ENCODE results near the gene PPM1A.
A peak's percentile ranks its signal among the peaks of the same experiment; 100 is the strongest.

PPM1A gene

DNA sequence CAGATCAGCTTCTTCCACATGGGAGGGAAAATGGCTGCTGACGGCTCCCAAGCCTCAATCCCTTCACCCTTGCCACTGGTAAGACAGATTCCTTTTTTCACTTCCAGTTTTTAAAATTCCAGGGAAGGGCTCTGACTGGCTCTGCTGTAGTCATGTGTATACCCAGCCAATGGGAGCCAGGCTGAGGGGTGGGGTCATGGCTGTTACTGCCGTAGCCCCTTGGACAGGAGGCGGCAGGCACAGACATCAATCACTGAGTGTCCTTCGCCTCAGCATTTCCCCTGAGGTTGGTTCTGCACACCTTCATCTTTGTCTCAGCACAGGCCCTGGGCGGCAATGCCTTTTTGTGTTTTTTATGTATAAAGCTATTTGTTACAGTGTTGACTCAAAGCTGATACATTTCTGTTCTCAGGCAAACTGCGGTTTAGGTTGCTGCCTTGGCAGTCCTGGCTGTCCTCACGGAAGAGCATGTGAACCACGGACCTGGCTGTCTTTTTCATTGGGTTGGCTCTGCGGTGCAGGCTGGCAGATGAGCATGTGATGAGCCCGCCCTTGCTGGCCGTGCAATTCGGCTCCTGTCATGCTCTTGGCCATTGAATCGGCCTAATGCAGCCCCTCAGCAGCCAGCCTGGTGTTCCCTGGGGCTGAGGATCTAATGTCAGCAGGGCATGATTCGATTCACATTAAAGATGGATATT is 74.3 kb downstream of the PPM1A start:
- no peak for DNase-seq (ENCODE audit: low spot score)

DNA sequence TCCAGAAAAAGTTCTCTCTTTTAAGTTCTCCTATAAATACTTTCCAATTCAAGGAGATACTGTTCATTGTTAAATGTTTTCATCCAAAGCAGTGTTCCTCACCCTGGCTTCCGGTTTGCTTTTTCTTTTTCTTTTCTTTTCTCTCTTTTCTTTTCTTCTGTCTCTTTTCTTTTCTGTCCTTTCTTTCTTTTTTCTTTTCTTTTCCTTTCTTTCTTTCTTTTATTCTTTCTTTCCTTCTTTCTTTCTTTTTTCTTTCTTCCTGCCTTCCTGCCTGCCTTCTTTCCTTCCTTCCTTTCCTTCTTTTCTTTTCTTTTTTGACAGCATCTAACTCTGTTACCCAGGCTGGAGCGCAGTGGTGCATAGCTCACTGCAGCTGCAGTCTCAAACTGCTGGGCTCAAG is 75.8 kb downstream of the PPM1A start:
- no peak for DNase-seq (ENCODE audit: low spot score)

DNA sequence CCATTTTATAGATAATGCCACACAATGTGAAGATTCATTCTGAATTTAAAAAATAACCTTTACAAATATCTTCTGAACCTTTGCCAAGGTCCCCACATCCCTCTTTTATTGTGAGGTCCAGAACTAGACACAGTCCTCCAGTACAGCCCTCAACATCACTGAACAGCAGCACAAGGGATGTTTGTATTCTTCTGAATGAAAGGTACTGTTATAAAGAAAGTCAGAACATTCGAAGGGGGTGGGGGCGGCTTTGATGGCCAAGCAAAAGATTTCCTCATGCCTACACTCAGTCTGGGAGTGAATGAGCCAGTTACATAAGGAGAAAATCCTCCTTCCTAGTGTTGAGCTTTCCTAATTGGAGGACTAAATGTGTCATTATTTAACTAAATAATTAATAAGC is 77.3 kb downstream of the PPM1A start:
- DNase-seq (ENCODE audit: low spot score), result no peak

DNA sequence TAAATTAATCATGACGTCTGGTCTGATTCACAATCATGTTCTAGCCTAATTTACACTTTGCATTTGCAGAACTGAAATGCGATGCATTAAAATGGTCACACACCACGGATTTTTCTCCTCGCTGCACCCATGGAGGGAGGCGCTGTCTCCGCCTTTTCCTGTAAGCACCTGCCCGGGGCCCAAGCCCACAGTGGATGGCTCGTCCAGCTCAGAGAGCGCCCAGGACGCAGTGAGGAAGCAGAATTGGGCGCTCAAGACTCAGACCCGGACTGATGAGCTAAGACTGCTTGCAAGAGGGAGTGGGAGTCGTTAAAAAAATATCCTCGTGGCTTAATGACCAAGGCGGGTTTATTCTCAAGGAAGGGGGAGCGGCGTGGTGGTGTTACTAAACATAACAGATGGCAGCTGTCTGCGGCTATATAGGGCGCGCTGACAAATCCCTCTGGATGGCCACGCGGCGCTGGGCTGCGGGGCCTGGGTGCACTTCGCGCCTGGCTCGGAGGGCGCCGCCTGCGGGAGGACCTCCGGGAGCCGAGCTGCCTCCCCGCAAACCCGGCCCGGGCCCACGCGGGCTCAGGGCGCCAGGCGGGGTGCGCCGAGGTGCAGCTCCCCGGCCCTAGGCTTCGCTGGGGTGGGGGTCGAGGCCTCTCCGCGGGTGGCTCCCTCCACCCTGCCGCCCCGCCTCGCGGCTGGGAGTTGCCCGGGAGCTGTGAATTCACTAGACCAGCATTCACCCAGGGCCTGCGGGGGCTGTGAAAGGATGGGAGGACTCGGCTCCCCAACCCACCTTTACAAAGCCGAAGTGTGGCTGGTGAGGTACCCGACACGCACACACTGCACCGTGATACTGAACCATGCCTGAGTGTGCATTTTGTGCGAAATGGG is 78.7 kb downstream of the PPM1A start:
- DNase-seq (ENCODE audit: low spot score), result no peak

DNA sequence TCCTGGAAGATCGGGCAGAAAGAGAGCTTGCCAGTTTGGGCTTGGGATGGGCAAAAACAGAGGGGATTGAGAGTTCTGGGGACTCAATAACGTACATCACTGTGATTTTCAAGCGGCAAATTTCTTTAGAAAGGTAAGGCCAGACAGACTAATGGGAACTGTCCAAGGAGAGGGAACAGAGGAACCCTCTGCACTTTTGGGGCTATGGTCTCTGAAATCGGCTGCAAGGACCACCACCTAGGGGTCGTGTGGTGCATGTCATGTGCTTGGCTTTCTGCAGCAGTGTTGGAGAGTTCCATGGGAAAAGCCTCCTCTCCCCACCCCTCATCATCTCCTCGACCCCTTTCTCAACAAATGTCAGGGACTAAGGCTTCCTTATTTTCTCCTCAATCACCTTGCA is 79.6 kb downstream of the PPM1A start:
- no peak for DNase-seq (ENCODE audit: low spot score)

DNA sequence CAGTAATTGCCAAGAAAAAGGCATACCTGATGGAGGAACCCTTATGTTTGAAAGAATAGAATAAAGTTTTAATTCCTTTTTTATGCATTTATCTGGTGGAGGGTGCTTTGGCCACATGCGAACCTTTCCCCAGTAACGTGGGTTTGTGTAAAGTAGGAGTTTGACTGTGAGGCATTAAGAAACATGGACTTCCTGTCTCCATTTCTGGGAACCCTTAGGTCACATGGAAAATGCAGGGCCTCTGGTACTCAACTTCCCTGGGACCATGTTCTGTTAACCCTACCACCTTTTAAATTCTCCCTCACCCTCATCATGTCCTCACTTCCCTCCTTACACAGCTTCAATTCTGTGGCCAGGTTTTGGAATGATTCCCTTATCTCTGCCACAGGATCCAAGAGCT is 80.3 kb downstream of the PPM1A start:
- DNase-seq (ENCODE audit: low spot score), result no peak

DNA sequence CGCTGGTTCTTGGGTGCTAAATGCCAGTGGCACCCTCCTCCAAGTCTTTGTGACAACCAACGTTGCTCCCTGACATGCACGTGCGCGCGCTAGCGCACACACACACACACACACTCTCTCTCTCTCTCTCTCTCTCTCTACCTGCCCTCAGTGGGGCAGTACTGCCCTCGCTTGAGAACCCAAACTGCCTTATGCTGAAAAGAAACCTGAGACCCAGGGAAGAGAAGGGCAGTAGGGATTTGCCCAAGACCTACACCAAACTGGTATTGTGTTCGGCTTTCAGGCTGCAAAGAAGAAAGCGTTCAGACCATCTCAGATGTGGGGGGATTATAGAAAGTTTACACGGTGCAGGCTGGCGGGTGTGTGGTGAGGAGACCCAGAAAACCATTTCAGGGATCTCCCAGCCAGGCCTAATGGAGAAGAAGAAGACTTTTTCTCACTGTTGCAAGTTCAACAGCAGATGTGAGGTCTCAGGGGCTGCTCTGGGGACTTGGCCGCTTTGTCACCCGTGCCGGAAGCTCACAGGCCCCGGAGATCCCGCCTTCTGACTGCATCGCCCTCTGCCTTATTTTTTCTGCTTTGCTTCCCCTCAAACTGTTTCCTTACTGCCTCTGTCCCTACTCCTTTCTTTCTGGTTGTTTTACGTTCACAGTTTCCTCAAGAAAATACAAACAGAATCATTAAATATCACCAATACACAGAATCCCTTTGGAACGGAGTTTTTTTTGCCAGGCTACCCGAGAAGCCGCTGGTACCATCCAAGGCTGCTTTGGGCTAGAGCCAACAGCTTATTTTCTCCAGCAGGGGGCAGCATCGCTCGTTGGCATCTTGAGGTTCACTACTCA is 82.4 kb downstream of the PPM1A start:
- peak; percentile 81 for DNase-seq (ENCODE audit: low spot score)

DNA sequence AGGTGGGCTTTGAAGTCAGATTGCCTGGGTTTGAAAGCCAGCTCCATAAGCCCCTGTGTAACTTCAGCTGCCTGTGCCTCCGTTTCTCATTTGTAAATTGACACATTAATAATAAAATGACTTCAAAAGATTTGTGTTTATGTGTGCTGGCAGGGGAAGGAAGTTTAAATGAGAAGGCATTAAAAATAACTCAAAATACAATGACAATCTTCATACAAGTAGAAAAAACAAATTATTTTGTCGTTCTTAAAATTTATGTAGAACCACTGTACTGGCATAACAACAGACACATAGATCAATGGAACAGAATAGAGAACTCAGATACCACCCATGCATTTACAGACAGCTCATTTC is 83.0 kb downstream of the PPM1A start:
- no peak for DNase-seq (ENCODE audit: low spot score)

DNA sequence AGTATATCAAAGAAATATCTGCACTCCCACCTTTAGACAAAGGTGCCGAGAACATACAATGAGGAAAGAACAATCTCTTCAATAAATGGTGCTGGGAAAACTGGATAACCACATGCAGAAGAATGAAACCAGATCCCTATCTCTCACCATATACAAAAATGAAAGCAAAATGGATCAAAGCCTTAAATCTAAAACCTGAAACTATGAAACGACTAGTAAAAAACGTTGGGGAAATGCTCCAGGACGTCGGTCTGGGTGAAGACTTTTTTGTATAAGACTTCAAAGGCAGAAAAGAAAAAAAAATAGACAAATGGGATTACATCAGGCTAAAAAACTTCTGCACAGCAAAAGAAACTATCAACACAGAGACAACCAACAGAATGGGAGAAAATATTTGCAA is 83.8 kb downstream of the PPM1A start:
- no peak for DNase-seq (ENCODE audit: low spot score)

DNA sequence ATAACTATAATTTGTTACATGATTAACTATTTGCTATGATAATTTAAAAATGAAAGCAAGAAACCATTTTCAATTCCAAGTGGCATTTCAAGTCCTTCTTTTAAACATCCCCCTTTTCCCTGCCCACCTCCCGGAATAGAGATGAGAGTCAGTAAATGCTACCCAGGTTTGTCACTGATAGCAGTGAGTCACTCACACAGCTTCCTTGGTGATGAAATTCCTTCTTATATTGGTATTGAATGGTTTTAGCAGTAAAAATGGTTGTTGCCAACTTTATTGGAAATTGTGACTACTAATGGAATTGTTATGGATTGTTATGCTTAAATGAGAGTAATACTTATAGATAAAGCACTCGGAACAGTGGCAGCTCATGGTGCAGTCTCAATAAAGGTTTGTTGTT is 90.5 kb downstream of the PPM1A start:
- DNase-seq (ENCODE audit: low spot score), result no peak

DNA sequence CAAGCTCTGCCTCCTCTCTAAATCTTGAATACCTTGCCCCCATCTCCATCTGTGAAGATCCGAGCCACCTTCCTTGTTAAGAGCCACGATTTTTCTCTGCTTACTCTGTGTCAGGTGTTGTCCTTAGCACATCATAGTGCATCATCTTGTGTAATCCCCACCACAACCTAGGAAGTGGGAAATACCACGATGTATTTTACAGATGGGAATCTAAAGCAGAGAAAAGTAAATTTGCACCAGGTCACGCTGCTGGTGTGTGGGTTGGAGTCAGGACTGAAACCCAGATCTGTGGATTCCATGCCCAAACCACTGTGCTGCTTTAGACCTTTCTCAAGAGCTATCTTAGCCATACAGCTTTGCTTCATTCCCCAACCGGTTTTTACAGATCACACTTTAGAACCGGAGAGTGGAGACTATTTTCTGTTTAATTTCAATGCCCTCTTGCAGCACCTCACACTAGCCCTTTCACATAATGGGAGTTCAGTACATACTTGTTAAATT is 94.6 kb downstream of the PPM1A start:
- DNase-seq (ENCODE audit: low spot score), result no peak

DNA sequence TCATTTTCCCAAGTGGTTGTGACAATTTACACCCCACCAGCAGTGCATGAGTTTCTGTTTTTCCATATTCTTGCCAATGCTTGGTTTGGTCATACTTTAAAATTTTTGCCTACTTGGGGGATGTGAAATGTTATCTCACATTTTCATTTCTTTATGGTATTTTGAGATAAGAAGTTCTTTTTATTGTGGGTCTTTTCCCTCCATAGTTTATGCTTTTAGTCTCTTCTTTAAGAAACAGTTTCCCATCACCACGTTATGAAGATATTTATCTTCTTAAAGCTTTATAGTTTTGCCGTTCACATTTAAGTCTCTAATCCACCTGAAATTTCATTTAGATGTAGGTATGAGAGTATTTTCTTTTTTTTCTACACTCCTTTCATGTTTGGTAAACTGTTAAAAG is 95.7 kb downstream of the PPM1A start:
- DNase-seq (ENCODE audit: low spot score), result no peak

DNA sequence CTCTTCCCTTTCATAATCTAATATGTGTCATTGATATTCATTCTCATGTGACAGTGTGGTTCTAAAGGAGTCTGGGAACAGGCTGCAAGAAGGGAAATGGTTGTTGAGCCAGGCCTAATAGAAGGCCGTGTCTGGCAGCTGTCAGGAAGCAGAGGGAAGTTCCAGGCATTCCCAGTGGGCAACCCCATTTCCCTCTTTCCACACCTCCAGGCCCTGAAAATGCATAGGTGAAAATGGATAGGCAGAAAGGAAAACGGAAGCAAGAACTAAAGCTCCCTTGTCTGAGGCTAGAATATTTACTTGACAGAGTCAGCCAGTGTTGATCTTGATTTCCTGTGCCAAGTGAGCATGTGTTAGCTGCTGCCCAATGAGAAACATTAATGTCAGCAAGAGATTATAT is 97.7 kb downstream of the PPM1A start:
- DNase-seq (ENCODE audit: low spot score), result no peak

DNA sequence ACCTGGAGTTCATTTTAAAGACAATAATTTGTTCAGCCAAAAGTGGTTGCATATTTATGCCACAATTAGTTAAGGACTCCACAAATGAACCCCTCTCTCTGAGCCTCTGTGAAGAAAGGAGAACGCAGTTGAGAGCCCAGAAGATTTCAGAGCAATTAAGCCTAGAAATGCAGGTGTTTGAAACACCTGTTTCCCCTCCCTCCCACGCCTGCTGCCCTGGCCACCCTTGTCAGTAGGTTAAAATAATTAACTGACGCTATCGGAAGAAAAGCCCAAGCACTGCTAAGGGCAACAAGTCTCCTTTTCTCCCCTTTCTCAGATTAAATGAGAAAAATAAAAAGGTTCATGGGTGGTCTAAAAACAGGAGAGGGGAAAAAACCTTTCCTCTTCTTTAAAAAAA is 99.2 kb downstream of the PPM1A start:
- DNase-seq (ENCODE audit: low spot score), result no peak
